ENCODE data around the gene SYNJ1. TPM values are rescaled to one million over a fixed set of nuclear protein-coding genes. Genes with fewer than 3 reads are reported as not detected.

The SYNJ1 gene
- total and polyA plus RNA-seq, 9 of the 15 experiments (the other 6 are each of a cell fraction or from before 2014, with no cell fraction given), result 2.4 to 10.6 (median 5.6) TPM

- TF ChIP-seq MYNN (IDR thresholded peaks at IDR 0.05), result peak; percentile 69; the same call in 1 of the 2 replicates
- TF ChIP-seq MYNN (CRISPR knock-in tag; IDR thresholded peaks at IDR 0.05), result no peak; the same call in 1 of the 2 replicates
- no peak for TF ChIP-seq POLR3A (IDR thresholded peaks at IDR 0.05; ENCODE audit: borderline replicate concordance, extremely low read depth, insufficient read depth, insufficient read length)
- TF ChIP-seq ETV6 (IDR thresholded peaks at IDR 0.05; ENCODE audit: borderline replicate concordance in 1 of 2, low read depth in 2 of 2, low read length in 1 of 2), result peak; percentile 77 to 97
- TF ChIP-seq ETV6 (CRISPR knock-in tag; IDR thresholded peaks at IDR 0.05; ENCODE audit: borderline replicate concordance), result 0 out of 2 replicates have a peak, but pooled peaks have one; percentile 15
- no peak for TF ChIP-seq PTRF (tag; IDR thresholded peaks at IDR 0.05)
- peak; percentile 95 to 96 for TF ChIP-seq FOXK2 (conservative IDR thresholded peaks at IDR 0.05 in 1 of 2, IDR thresholded peaks at IDR 0.05 in 1 of 2; ENCODE audit: low read depth in 2 of 2)
- TF ChIP-seq ZNF143 (CRISPR knock-in tag; IDR thresholded peaks at IDR 0.05), result 0 out of 2 replicates have a peak, but pooled peaks have one; percentile 18
- no peak for TF ChIP-seq ZNF57 (CRISPR knock-in tag; IDR thresholded peaks at IDR 0.05)
- TF ChIP-seq ELK3 (CRISPR knock-in tag; IDR thresholded peaks at IDR 0.05), result no peak
- TF ChIP-seq SREBF1 (IDR thresholded peaks at IDR 0.05; ENCODE audit: borderline replicate concordance, low read depth, low read length), result no peak
- no peak for TF ChIP-seq MITF (IDR thresholded peaks at IDR 0.05)
- TF ChIP-seq ID3 (CRISPR knock-in tag; IDR thresholded peaks at IDR 0.05), result no peak
- TF ChIP-seq ID3 (tag; IDR thresholded peaks at IDR 0.05), result peak; percentile 91
- TF ChIP-seq PBX2 (CRISPR knock-in tag; IDR thresholded peaks at IDR 0.05; ENCODE audit: low read depth), result no peak
- TF ChIP-seq PBX2 (tag; conservative IDR thresholded peaks at IDR 0.05; ENCODE audit: low read depth), result no peak
- TF ChIP-seq RHOXF2B (CRISPR knock-in tag; conservative IDR thresholded peaks at IDR 0.05), result no peak
- peak; percentile 73 for TF ChIP-seq SMAD4 (CRISPR knock-in tag; conservative IDR thresholded peaks at IDR 0.05)
- TF ChIP-seq NFIX (CRISPR knock-in tag; IDR thresholded peaks at IDR 0.05; ENCODE audit: low read depth), result no peak
- no peak; the same call in 1 of the 2 replicates for TF ChIP-seq EHMT2 (IDR thresholded peaks at IDR 0.05)
These were observed 115.5 kb downstream of the SYNJ1 start, which contains the start of gene CFAP298 (continued) for GRCh38 chr21:32612075-32612998.

All from K562 (cell line).